ENCODE measurements around the gene RDM1. TPM values are rescaled to one million over a fixed set of nuclear protein-coding genes. Genes with fewer than 3 reads are reported as not detected.

RDM1 gene
- total RNA-seq, 4 donors from 2014 or later: not detected

DNA sequence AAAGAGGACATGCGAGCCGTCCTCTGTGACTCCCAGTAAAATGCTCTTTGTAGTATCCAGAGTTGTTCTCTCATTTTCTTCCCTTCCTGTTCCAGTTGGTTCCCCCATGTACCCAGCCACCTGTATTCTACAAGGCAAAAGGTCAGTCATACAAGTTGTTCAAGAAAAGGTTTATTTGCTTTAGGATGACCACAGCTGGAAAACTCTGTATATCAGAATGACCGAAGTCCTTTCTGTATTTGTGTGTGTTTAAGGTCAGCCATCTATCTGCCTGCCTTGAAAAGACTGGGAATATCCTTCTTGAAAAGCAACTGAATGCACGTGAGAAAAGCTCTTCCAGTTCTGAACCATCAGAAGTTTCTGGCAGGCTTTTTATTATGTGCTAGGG is 42.4 kb upstream of the RDM1 start:
- TF ChIP-seq POLR2A (IDR thresholded peaks at IDR 0.05) (no peak), EP300 (IDR thresholded peaks at IDR 0.05) (no peak), CTCF (IDR thresholded peaks at IDR 0.05) (no peak)
- H3K27ac ChIP-seq: peak overlapping the region in 1 of 4 donors; percentile 14
- DNase-seq (ENCODE audit: low spot score in 2 of 2): no peak
- H3K4me3 ChIP-seq: no peak overlapping the region
- no peaks in the 10 kb centered on the region for H3K27me3 ChIP-seq
- H3K9me3 ChIP-seq: no peaks in the 10 kb centered on the region
- WGBS, 2 donors: 60 to 77% methylated on average over 4 of the region's 4 CpGs
- H3K36me3 ChIP-seq: no peaks in the 10 kb centered on the region
- peaks cover 0 to 17% (median 2%) of the 10 kb centered on the region in 4 donors for H3K4me1 ChIP-seq

DNA sequence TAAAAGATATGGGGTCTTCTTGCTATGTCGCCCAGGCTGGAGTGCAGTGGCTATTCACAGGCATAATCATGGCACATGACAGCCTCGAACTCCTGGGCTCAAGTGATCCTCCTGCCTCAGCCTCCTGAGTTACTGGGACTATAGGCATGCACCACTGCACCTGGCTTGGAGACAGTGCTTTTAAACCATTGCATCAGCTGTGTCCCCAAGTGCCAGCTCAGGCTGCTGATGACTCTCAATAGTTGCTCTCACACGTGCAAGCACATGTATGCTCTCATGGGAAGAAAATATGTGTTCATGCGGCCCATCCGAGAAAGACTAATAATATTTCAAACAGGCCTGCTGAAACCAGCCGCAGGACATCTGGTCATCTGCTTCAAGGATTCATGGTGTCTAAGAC is 42.0 kb upstream of the RDM1 start:
- no peak for DNase-seq (ENCODE audit: low spot score in 2 of 2)
- H3K36me3 ChIP-seq: no peaks in the 10 kb centered on the region
- peak overlapping the region in 1 of 4 donors; percentile 14 for H3K27ac ChIP-seq
- no peak overlapping the region for H3K4me3 ChIP-seq
- no peaks in the 10 kb centered on the region for H3K9me3 ChIP-seq
- TF ChIP-seq POLR2A (IDR thresholded peaks at IDR 0.05) (no peak), EP300 (IDR thresholded peaks at IDR 0.05) (no peak), CTCF (IDR thresholded peaks at IDR 0.05) (no peak)
- 68 to 76% methylated on average over 6 of the region's 6 CpGs for WGBS, 2 donors
- no peaks in the 10 kb centered on the region for H3K27me3 ChIP-seq
- peaks cover 0 to 17% (median 2%) of the 10 kb centered on the region in 4 donors for H3K4me1 ChIP-seq

DNA sequence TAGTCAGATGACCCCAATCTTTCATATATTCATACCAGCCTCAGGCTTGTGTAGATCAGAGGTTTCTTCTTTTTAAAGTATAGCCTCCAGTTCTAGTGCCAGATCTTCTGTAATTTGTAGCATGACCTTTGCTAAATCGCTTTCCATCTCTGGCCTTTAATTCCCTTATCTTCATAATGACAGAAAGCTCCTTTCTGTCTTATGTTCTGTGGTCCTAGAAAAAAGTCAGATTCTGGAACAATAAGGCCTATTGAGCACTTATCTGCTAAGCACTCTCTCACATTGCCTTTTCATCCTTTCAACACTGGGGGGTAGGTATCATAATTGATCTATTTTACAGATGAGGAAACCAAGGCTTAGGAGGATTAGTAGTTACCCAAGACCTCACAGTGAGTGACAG is 41.5 kb upstream of the RDM1 start:
- DNase-seq (ENCODE audit: low spot score in 2 of 2): no peak
- no peaks in the 10 kb centered on the region for H3K9me3 ChIP-seq

DNA sequence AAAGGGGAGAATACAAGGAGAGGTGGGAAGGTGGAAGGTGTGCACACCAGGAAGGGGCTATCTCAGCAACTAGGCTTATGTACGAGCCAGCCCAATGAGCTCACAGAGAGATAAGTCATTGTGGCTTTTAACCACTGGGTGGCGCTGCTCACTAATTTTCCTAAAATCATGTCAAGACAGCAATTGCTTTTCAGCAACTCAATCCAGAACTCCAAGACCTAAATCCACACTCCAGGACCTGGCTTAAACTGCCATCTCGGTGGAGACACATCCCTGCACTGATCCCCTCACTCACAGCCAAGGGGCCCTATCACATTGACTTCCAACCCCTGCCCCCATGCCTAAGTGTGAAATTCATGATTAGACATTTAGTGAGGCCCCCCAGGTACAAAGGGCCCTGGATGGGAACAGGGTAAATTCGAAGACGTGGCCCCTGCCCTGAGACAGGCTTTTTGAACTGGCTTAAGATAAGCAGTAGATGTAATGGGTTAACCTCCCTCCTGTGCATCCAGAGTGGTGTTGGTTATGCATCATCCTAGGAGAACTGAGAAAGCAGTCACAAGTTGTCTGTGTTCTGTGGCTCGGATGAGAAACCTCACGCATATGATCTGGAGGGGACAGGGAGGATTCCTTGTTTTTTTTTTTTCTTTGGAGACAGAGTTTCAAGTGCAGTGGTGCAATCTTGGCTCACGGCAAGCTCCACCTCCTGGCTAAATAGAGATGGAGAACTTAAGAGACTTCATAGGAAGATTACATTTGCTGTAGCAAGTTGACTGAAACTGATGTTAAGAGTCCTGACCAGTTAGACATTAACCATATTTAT is 39.2 kb upstream of the RDM1 start:
- TF ChIP-seq CTCF (IDR thresholded peaks at IDR 0.05): peak; percentile 71 to 84 (median 75)
- no peak for TF ChIP-seq EP300 (IDR thresholded peaks at IDR 0.05)
- Histone ChIP-seq H3K36me3 (no peaks in the 10 kb centered on the region), H3K27me3 (no peaks in the 10 kb centered on the region), H3K4me3 (no peak overlapping the region), H3K27ac (no peak overlapping the region), H3K9me3 (no peaks in the 10 kb centered on the region), H3K4me1 (peaks cover 0 to 17% (median 2%) of the 10 kb centered on the region in 4 donors)
- DNase-seq (ENCODE audit: low spot score in 2 of 2): peak; percentile 64 to 83
- 37 to 47% methylated on average over 7 to 8 of the region's 8 CpGs for WGBS, 2 donors

More for the DNA sequence above, 41.5 kb upstream of the RDM1 start:
- Histone ChIP-seq H3K36me3 (no peaks in the 10 kb centered on the region), H3K27me3 (no peaks in the 10 kb centered on the region), H3K27ac (no peak overlapping the region), H3K4me1 (peaks cover 0 to 17% (median 2%) of the 10 kb centered on the region in 4 donors), H3K4me3 (no peak overlapping the region)
- WGBS, 2 donors: 38 to 59% methylated on average over 1 of the region's 1 CpG
- no peak for TF ChIP-seq CTCF (IDR thresholded peaks at IDR 0.05)
- no peak for TF ChIP-seq EP300 (IDR thresholded peaks at IDR 0.05)
- no peak for TF ChIP-seq POLR2A (IDR thresholded peaks at IDR 0.05)

GRCh38 chr17:35968520-35969054 is 38.0 kb upstream of the RDM1 start:
- no peak overlapping the region for H3K4me3 ChIP-seq
- 77 to 86% methylated on average over 10 of the region's 10 CpGs for WGBS, 2 donors
- no peak overlapping the region for H3K27ac ChIP-seq
- no peak for TF ChIP-seq POLR2A (IDR thresholded peaks at IDR 0.05)
- TF ChIP-seq EP300 (IDR thresholded peaks at IDR 0.05): no peak
- no peak for TF ChIP-seq CTCF (IDR thresholded peaks at IDR 0.05)
- no peaks in the 10 kb centered on the region for H3K9me3 ChIP-seq
- no peaks in the 10 kb centered on the region for H3K27me3 ChIP-seq
- H3K36me3 ChIP-seq: no peaks in the 10 kb centered on the region
- H3K4me1 ChIP-seq: peaks cover 0 to 15% (median 2%) of the 10 kb centered on the region in 4 donors
- DNase-seq (ENCODE audit: low spot score in 2 of 2): no peak
